PFSK-1 (cell line): Measurements from ENCODE around the gene EXPH5.

Source experiments
- FOXP2 ChIP-seq: optimal IDR thresholded peaks from 2 replicates; pipeline ENCODE3; 2011; ENCODE audit warnings: borderline replicate concordance, control low read depth, inconsistent platforms; ENCODE audit not compliant: insufficient read depth; ENCODE audit errors: extremely low read length, extremely low read depth
- TAF1 ChIP-seq: IDR thresholded peaks from 2 replicates; pipeline ENCODE4 v1.6.1; 2012; ENCODE audit warnings: low read length, control low read depth, borderline replicate concordance; ENCODE audit not compliant: insufficient read depth

- TF ChIP-seq FOXP2 (no peak), TAF1 (no peak)
Measured at GRCh38 chr11:108483163-108483562, 110.4 kb downstream of the EXPH5 start.
